Gastrocnemius medialis (tissue), 4 donors: Measurements from ENCODE around the gene RNF182.
"Not testable (repeated sequence)": the region's sequence is repeated elsewhere in the genome, so short reads cannot be mapped to it uniquely, and the experiment has no call there.

ENCODE experiments used
- CTCF ChIP-seq, 5 experiments: fragments of 450-650 bp in 3 of 5; fragments of 200-600 bp in 2 of 5; sonication (generic) in 2 of 5; IDR thresholded peaks in 4 of 5; conservative IDR thresholded peaks in 1 of 5; 1 replicate in 4 of 5; 2 replicates in 1 of 5; pipeline ENCODE4 v1.5.1; 2016 to 2019; ENCODE audit warnings: antibody characterized with exemption in 5 of 5, mild to moderate bottlenecking in 3 of 5, moderate library complexity in 3 of 5
- POLR2A ChIP-seq, 2 donors: fragments of 450-650 bp; IDR thresholded peaks; one replicate each; pipeline ENCODE4 v1.6.1; 2017; ENCODE audit warnings: antibody characterized with exemption in 2 of 2, mild to moderate bottlenecking in 2 of 2, moderate library complexity in 2 of 2

GRCh38 chr6:13972602-13973001, 47.9 kb downstream of the RNF182 start:
- TF ChIP-seq CTCF (IDR thresholded peaks at IDR 0.05 in 4 of 5, conservative IDR thresholded peaks at IDR 0.05 in 1 of 5); POLR2A (IDR thresholded peaks at IDR 0.05): not testable (repeated sequence)
